ENCODE data around the gene AFG3L2.

DNA sequence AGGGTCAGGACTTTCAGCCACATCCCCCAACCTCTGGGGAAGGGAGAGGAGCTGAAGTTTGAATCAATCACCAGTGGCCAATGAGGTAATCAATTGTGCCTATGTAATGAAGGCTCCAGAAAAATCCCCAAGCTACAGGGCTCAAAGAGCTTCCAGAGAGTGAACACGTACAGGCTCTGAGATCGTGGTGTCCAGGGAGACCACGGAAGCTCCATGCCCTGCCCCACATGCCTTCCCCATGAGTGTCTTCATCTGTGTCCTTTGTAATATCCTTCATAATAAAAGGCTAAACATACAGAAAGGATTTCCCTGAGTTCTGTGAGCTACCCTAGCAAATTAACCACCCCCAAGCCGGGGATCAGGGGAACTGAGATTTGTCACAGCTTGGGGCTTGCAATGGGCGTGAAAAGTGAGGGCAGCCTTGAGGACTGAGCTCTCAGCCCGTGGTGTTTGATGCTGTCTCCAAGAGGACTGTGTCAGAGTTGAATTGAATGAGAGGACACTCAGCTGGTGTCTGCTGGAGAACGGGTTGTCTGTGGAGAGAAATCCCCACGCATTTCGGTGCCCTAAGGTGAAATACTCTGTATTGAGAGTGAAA is 94.5 kb downstream of the AFG3L2 start:
- TF ChIP-seq, protein P1, sequence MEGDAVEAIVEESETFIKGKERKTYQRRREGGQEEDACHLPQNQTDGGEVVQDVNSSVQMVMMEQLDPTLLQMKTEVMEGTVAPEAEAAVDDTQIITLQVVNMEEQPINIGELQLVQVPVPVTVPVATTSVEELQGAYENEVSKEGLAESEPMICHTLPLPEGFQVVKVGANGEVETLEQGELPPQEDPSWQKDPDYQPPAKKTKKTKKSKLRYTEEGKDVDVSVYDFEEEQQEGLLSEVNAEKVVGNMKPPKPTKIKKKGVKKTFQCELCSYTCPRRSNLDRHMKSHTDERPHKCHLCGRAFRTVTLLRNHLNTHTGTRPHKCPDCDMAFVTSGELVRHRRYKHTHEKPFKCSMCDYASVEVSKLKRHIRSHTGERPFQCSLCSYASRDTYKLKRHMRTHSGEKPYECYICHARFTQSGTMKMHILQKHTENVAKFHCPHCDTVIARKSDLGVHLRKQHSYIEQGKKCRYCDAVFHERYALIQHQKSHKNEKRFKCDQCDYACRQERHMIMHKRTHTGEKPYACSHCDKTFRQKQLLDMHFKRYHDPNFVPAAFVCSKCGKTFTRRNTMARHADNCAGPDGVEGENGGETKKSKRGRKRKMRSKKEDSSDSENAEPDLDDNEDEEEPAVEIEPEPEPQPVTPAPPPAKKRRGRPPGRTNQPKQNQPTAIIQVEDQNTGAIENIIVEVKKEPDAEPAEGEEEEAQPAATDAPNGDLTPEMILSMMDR (IDR thresholded peaks at IDR 0.05; ENCODE audit: low read depth, low read length): no peak
- no peak for TF ChIP-seq EZH2phosphoT487 (IDR thresholded peaks at IDR 0.05; ENCODE audit: low read depth)
